K562 (cell line): ENCODE measurements around the gene EPHA1. TPM values are rescaled to one million over a fixed set of nuclear protein-coding genes. Genes with fewer than 3 reads are reported as not detected.

ENCODE experiments used
- ATAC-seq: fragments of 200-7000 bp; cut with Tn5 transposase; 3 replicates; pipeline ENCODE4 v1.9.1; 2020; ENCODE audit warnings: moderate library complexity
- BruUV-seq: library from RNA; stranded (reverse); fragments of 400-500 nt; replicated peaks from 2 replicates; lab custom pipeline; 2021; lab: Mats Ljungman, UMichigan
- CTCF ChIA-PET: fragments of 300-600 bp; formaldehyde crosslinking; extraction: SDS; loops from one replicate; lab custom pipeline; 2021; ENCODE audit warnings: low intra/inter-chr PET ratio; lab: Yijun Ruan, JAX
- POLR2A ChIA-PET: fragments of 300-600, 350-650 bp; sonication (Branson Sonifier 250); formaldehyde crosslinking; extraction: SDS; loops from one replicate; lab custom pipeline; 2021; ENCODE audit warnings: antibody characterized with exemption, inconsistent platforms; lab: Yijun Ruan, JAX
- DNase-seq, 4 experiments: peaks; one replicate each; pipeline versions ENCODE4 v3.0.0 to v3.0.0-alpha.2; 2011 to 2018; ENCODE audit warnings: low spot score in 3 of 4, mixed read lengths in 3 of 4; ENCODE audit errors: extremely low read depth in 1 of 4
- FAIRE-seq: peaks from 2 replicates; lab custom pipeline; 2011; peaks lifted over from hg19 to GRCh38; lab: Jason Lieb, UNC
- H2AFZ ChIP-seq: 2 replicates; pipeline ENCODE4 v1.6.0; 2011; ENCODE audit warnings: low read depth, low read length, control low read depth, inconsistent platforms
- H3K27ac ChIP-seq: fragments of 200-600 bp; 3 replicates; pipeline ENCODE4 v1.8.0; 2011; ENCODE audit warnings: low read depth, mild to moderate bottlenecking, control low read depth, inconsistent platforms, low read length, moderate library complexity, mixed read lengths; ENCODE audit errors: extremely low read depth
- H3K27me3 ChIP-seq, 2 experiments: fragments of 300-600 bp in 1 of 2; 2 replicates in 1 of 2; 3 replicates in 1 of 2; pipeline versions ENCODE4 v1.6.0 to v1.8.0; 2011; ENCODE audit warnings: inconsistent platforms in 2 of 2, low read length in 2 of 2, mild to moderate bottlenecking in 1 of 2, mixed read lengths in 1 of 2, moderate library complexity in 1 of 2; ENCODE audit not compliant: control insufficient read depth in 2 of 2, insufficient read depth in 2 of 2
- H3K36me3 ChIP-seq: fragments of 300-600 bp; 3 replicates; pipeline ENCODE4 v1.8.0; 2011; ENCODE audit warnings: mild to moderate bottlenecking, low read length, inconsistent platforms; ENCODE audit not compliant: control insufficient read depth, insufficient read depth
- H3K4me1 ChIP-seq, 2 experiments: fragments of 200-600 bp in 1 of 2; replicated peaks in 1 of 2; 2 replicates in 1 of 2; 3 replicates in 1 of 2; pipeline versions ENCODE4 v1.5.1 to v1.8.0; 2011; ENCODE audit warnings: inconsistent platforms in 2 of 2, low read length in 2 of 2, mild to moderate bottlenecking in 1 of 2, mixed read lengths in 1 of 2, moderate library complexity in 1 of 2; ENCODE audit not compliant: control insufficient read depth in 2 of 2, insufficient read depth in 2 of 2
- H3K4me2 ChIP-seq: 2 replicates; pipeline ENCODE4 v1.6.1; 2011; ENCODE audit warnings: low read length, control low read depth, inconsistent platforms, mixed read lengths; ENCODE audit not compliant: insufficient read depth
- H3K4me3 ChIP-seq: fragments of 200-600 bp; sonication (generic), shearing (Covaris generic); 2 replicates; pipeline ENCODE4 v1.5.1; 2016; ENCODE audit warnings: control low read depth, inconsistent platforms
- H3K79me2 ChIP-seq: fragments of 200-600 bp; 3 replicates; pipeline ENCODE4 v1.8.0; 2011; ENCODE audit warnings: low read length, inconsistent platforms; ENCODE audit not compliant: control insufficient read depth, insufficient read depth
- H3K9ac ChIP-seq, 2 experiments: 2 replicates each; pipeline versions ENCODE4 v1.6.0 to v1.6.1; 2011; ENCODE audit warnings: low read depth in 2 of 2, low read length in 2 of 2, control low read depth in 1 of 2, inconsistent platforms in 1 of 2, mild to moderate bottlenecking in 1 of 2, mixed read lengths in 1 of 2; ENCODE audit not compliant: insufficient read depth in 1 of 2
- H3K9me1 ChIP-seq: one replicate; pipeline ENCODE4 v1.6.0; 2011; ENCODE audit warnings: inconsistent platforms, mild to moderate bottlenecking, low read length, moderate library complexity; ENCODE audit not compliant: control insufficient read depth, insufficient read depth
- H3K9me3 ChIP-seq: replicated peaks from 2 replicates; pipeline ENCODE4 v1.5.1; 2011; ENCODE audit warnings: low read depth, low read length, inconsistent platforms; ENCODE audit not compliant: control insufficient read depth, insufficient read depth
- H4K20me1 ChIP-seq: replicated peaks from 2 replicates; pipeline ENCODE4 v1.6.1; 2011; ENCODE audit warnings: low read length, inconsistent platforms, mixed read lengths; ENCODE audit not compliant: control insufficient read depth, insufficient read depth
- DMBX1 ChIP-seq: fragments of 250-450 bp; sonication (Bioruptor Pico); IDR thresholded peaks from 2 replicates; pipeline ENCODE4 v1.8.0; 2022; ENCODE audit warnings: inconsistent platforms, mild to moderate bottlenecking, moderate library complexity, borderline replicate concordance
- HMGXB4 ChIP-seq: sonication (generic); formaldehyde crosslinking; IDR thresholded peaks from 2 replicates; pipeline ENCODE4 v1.8.1; 2023; ENCODE audit warnings: mild to moderate bottlenecking, missing genetic modification reagents
- MGA ChIP-seq: fragments of 450-650 bp; IDR thresholded peaks from 2 replicates; pipeline ENCODE4 v1.6.1; 2016; ENCODE audit warnings: mild to moderate bottlenecking, moderate library complexity
- RAD21 ChIP-seq, 2 experiments: fragments of 250-450 bp in 1 of 2; fragments of 450-650 bp in 1 of 2; sonication (Bioruptor Pico) in 1 of 2; formaldehyde crosslinking in 1 of 2; IDR thresholded peaks in 1 of 2; conservative IDR thresholded peaks in 1 of 2; 2 replicates each; pipeline versions ENCODE4 v1.4.0 to v1.8.0; 2020 to 2022; ENCODE audit warnings: mild to moderate bottlenecking in 2 of 2, moderate library complexity in 1 of 2
- WGBS: fragments of 100-300 bp; shearing (Covaris generic); methylation state at CpG from one replicate; pipeline ENCODE4 v1.1.6; 2016; ENCODE audit warnings: low coverage, mixed read lengths; ENCODE audit not compliant: insufficient coverage; ENCODE audit errors: missing lambda C conversion rate; 5-methylcytosine and 5-hydroxymethylcytosine counted together
- in situ Hi-C: fragments of 300-500 bp; cut with MboI; formaldehyde crosslinking; loops from 4 replicates; pipeline ENCODE4 v1.15.0; 2018; ENCODE audit warnings: inconsistent platforms, mixed read lengths
- intact Hi-C: fragments of 100-400 bp; cut with micrococcal nuclease; formaldehyde crosslinking; loops from 2 replicates; pipeline ENCODE4 v1.14.2; 2022
- polyA plus RNA-seq, 8 experiments: library from polyadenylated mRNA; depleted of rRNA in 4 of 8; stranded (reverse) in 5 of 8; unstranded in 3 of 8; fragments of >200 nt; fragmentation: Nextera tagmentation in 2 of 8; fragmentation: Illumina TruSeq in 1 of 8; extraction: Ambion mirVana in 2 of 8; extraction: Trizol in 1 of 8; gene quantifications; 2 replicates each; pipeline versions ENCODE4 v1.2.1 to v1.2.3, GENCODE V29; 2011 to 2014; ENCODE audit warnings: inconsistent platforms in 1 of 8, missing spikeins in 1 of 8
- total RNA-seq, 7 experiments: library from RNA; depleted of rRNA in 6 of 7; stranded (reverse); fragments of >200 nt in 6 of 7; fragmentation: Illumina TruSeq in 2 of 7; extraction: Trizol in 2 of 7; gene quantifications; 2 replicates each; pipeline versions ENCODE4 v1.2.1 to v1.2.3, GENCODE V29; 2011 to 2021; ENCODE audit warnings: low replicate concordance in 1 of 7

EPHA1 gene
- total and polyA plus RNA-seq, 9 of the 15 experiments (the other 6 are each of a cell fraction or from before 2014, with no cell fraction given), result 0.22 to 0.57 (median 0.32) TPM; not detected in 6

GRCh38 chr7:143456992-143457793 lies 48.5 kb upstream of the EPHA1 start (continued):
- no peak for TF ChIP-seq HMGXB4 (CRISPR knock-in tag)

GRCh38 chr7:143455942-143456341 lies 47.3 kb upstream of the EPHA1 start:
- DNase-seq (no peak), FAIRE-seq (no peak), ATAC-seq (no peak)
- 7% methylated on average over 4 of the region's 4 CpGs for WGBS
- Histone ChIP-seq H3K36me3 (no peaks in the 10 kb centered on the region), H3K79me2 (no peaks in the 10 kb centered on the region), H3K9me1 (no peaks in the 10 kb centered on the region), H3K27me3 (peaks cover 4 to 6% of the 10 kb centered on the region in 2 experiments; a peak in 3 of 5 replicates), H2AFZ (no peak overlapping the region), H3K9me3 (no peaks in the 10 kb centered on the region), H3K4me1 (no peaks in the 10 kb centered on the region), H3K9ac (no peak overlapping the region), H3K4me3 (no peak overlapping the region), H3K27ac (no peak overlapping the region), H3K4me2 (no peak overlapping the region), H4K20me1 (no peaks in the 10 kb centered on the region)
- in situ Hi-C loops (no loop called here), intact Hi-C loops (loop anchor here (2.0 kb wide), 1 partner anchor 23 kb away; no protein-coding TSS in a partner anchor)
- ChIA-PET POLR2A (interaction anchor here (0.6 kb wide), 1 partner anchor 44 kb away, joined by 3 read pairs; no protein-coding TSS in a partner anchor), CTCF (no interaction called here)
- no TSS peak for BruUV-seq
- TF ChIP-seq DMBX1 (no peak), MGA (no peak), RAD21 (CRISPR knock-in tag; conservative IDR thresholded peaks at IDR 0.05 in 1 of 2, IDR thresholded peaks at IDR 0.05 in 1 of 2) (no peak)
